ENCODE results near the gene RWDD4. TPM values are rescaled to one million over a fixed set of nuclear protein-coding genes. Genes with fewer than 3 reads are reported as not detected.

The RWDD4 gene
- total RNA-seq, 1 experiment from 2014 or later = 33.8 TPM

GRCh38 chr4:183688216-183688615, 29.2 kb upstream of the RWDD4 start:
- Histone ChIP-seq H3K4me3 (ENCODE audit: low read depth, low read length, poor library complexity, severe bottlenecking) (no peak overlapping the region), H3K27ac (ENCODE audit: low read depth, low read length, poor library complexity, severe bottlenecking) (no peak overlapping the region), H3K4me1 (ENCODE audit: insufficient read depth, low read length, poor library complexity, severe bottlenecking) (no peaks in the 10 kb centered on the region), H3K27me3 (replicated peaks; ENCODE audit: insufficient read depth, low read depth, low read length, poor library complexity) (no peaks in the 10 kb centered on the region), H3K36me3 (ENCODE audit: insufficient read depth, low read length, poor library complexity, severe bottlenecking) (peaks cover 46% of the 10 kb centered on the region), H3K9me3 (ENCODE audit: low read depth, low read length, poor library complexity, severe bottlenecking) (no peaks in the 10 kb centered on the region)
- DNase-seq (ENCODE audit: low spot score) = no peak
- ChIA-PET POLR2A (ENCODE audit: low non-redundant PET) (no interaction called here), CTCF (no interaction called here)
- intact Hi-C loops (cut with micrococcal nuclease; ENCODE audit: unreplicated experiment) = no loop called here
- BruUV-seq (replicated peaks) = no TSS peak
- no peak for TF ChIP-seq CTCF (conservative IDR thresholded peaks at IDR 0.05; ENCODE audit: low read depth, low read length)
- TF ChIP-seq EZH2 (IDR thresholded peaks at IDR 0.05; ENCODE audit: borderline replicate concordance, low read depth, low read length, poor library complexity, severe bottlenecking) = no peak

GRCh38 chr4:183686461-183686860, 27.5 kb upstream of the RWDD4 start:
- Histone ChIP-seq H3K4me3 (ENCODE audit: low read depth, low read length, poor library complexity, severe bottlenecking) (no peak overlapping the region), H3K36me3 (ENCODE audit: insufficient read depth, low read length, poor library complexity, severe bottlenecking) (peaks cover 39% of the 10 kb centered on the region), H3K4me1 (ENCODE audit: insufficient read depth, low read length, poor library complexity, severe bottlenecking) (no peaks in the 10 kb centered on the region), H3K27ac (ENCODE audit: low read depth, low read length, poor library complexity, severe bottlenecking) (no peak overlapping the region), H3K9me3 (ENCODE audit: low read depth, low read length, poor library complexity, severe bottlenecking) (no peaks in the 10 kb centered on the region), H3K27me3 (replicated peaks; ENCODE audit: insufficient read depth, low read depth, low read length, poor library complexity) (no peaks in the 10 kb centered on the region)
- no TSS peak for BruUV-seq (replicated peaks)
- POLR2A ChIA-PET (ENCODE audit: low non-redundant PET) = no interaction called here
- DNase-seq (ENCODE audit: low spot score) = no peak
- intact Hi-C loops (cut with micrococcal nuclease; ENCODE audit: unreplicated experiment) = no loop called here
- CTCF ChIA-PET = no interaction called here
- no peak for TF ChIP-seq EZH2 (IDR thresholded peaks at IDR 0.05; ENCODE audit: borderline replicate concordance, low read depth, low read length, poor library complexity, severe bottlenecking)
- no peak for TF ChIP-seq CTCF (conservative IDR thresholded peaks at IDR 0.05; ENCODE audit: low read depth, low read length)

GRCh38 chr4:183681119-183681518, 22.1 kb upstream of the RWDD4 start:
- POLR2A ChIA-PET (ENCODE audit: low non-redundant PET) = no interaction called here
- no peaks in the 10 kb centered on the region for H3K9me3 ChIP-seq (ENCODE audit: low read depth, low read length, poor library complexity, severe bottlenecking)
- no peak overlapping the region for H3K4me3 ChIP-seq (ENCODE audit: low read depth, low read length, poor library complexity, severe bottlenecking)
- no peak for DNase-seq (ENCODE audit: low spot score)
- CTCF ChIA-PET = no interaction called here
- intact Hi-C loops (cut with micrococcal nuclease; ENCODE audit: unreplicated experiment) = no loop called here
- no TSS peak for BruUV-seq (replicated peaks)
- no peak for TF ChIP-seq EZH2 (IDR thresholded peaks at IDR 0.05; ENCODE audit: borderline replicate concordance, low read depth, low read length, poor library complexity, severe bottlenecking)
- TF ChIP-seq CTCF (conservative IDR thresholded peaks at IDR 0.05; ENCODE audit: low read depth, low read length) = no peak
- H3K27ac ChIP-seq (ENCODE audit: low read depth, low read length, poor library complexity, severe bottlenecking) = no peak overlapping the region
- H3K4me1 ChIP-seq (ENCODE audit: insufficient read depth, low read length, poor library complexity, severe bottlenecking) = no peaks in the 10 kb centered on the region
- H3K27me3 ChIP-seq (replicated peaks; ENCODE audit: insufficient read depth, low read depth, low read length, poor library complexity) = no peaks in the 10 kb centered on the region
- peaks cover 50% of the 10 kb centered on the region for H3K36me3 ChIP-seq (ENCODE audit: insufficient read depth, low read length, poor library complexity, severe bottlenecking)

All from A673 (cell line).